H1 (cell line): ENCODE data around the gene VWF. TPM values are rescaled to one million over a fixed set of nuclear protein-coding genes. Genes with fewer than 3 reads are reported as not detected.

Experiments
- CTCF ChIA-PET: fragments of 300-600 bp; sonication (Branson Sonifier 250); formaldehyde crosslinking; loops from one replicate; lab custom pipeline; 2021; ENCODE audit not compliant: partially characterized antibody; lab: Charles Lee
- POLR2A ChIA-PET: fragments of 300-600 bp; sonication (Branson Sonifier 250); formaldehyde crosslinking; loops from one replicate; lab custom pipeline; 2021; ENCODE audit warnings: inconsistent platforms; ENCODE audit not compliant: partially characterized antibody; lab: Charles Lee
- DNase-seq, 2 experiments: peaks; one replicate each; pipeline versions ENCODE4 v3.0.0 to v3.0.0-alpha.2; 2010 to 2022; ENCODE audit warnings: low spot score in 2 of 2, low read depth in 1 of 2, mixed read lengths in 1 of 2
- FAIRE-seq: peaks from 2 replicates; lab custom pipeline; 2011; peaks lifted over from hg19 to GRCh38; lab: Jason Lieb, UNC
- H2AFZ ChIP-seq: 2 replicates; pipeline ENCODE4 v1.8.1; 2012; ENCODE audit warnings: low read length, inconsistent platforms
- H2AK5ac ChIP-seq: 2 replicates; pipeline ENCODE4 v1.6.1; 2013; ENCODE audit warnings: low read depth, low read length
- H2BK120ac ChIP-seq: replicated peaks from 2 replicates; pipeline ENCODE3; 2013; ENCODE audit warnings: low read depth, low read length, inconsistent platforms
- H2BK12ac ChIP-seq: 2 replicates; pipeline ENCODE4 v1.6.1; 2013; ENCODE audit warnings: low read depth, low read length
- H2BK15ac ChIP-seq: 2 replicates; pipeline ENCODE4 v1.6.1; 2013; ENCODE audit warnings: low read length
- H2BK20ac ChIP-seq: 2 replicates; pipeline ENCODE4 v1.6.1; 2013; ENCODE audit warnings: low read length
- H2BK5ac ChIP-seq: 2 replicates; pipeline ENCODE4 v1.6.1; 2013; ENCODE audit warnings: low read depth, low read length
- H3K14ac ChIP-seq: 2 replicates; pipeline ENCODE4 v1.6.1; 2013; ENCODE audit warnings: inconsistent platforms; ENCODE audit not compliant: insufficient read length
- H3K18ac ChIP-seq: 2 replicates; pipeline ENCODE4 v1.6.1; 2013; ENCODE audit warnings: low read length; ENCODE audit errors: extremely low read depth
- H3K23ac ChIP-seq: 2 replicates; pipeline ENCODE4 v1.6.1; 2013; ENCODE audit warnings: inconsistent platforms; ENCODE audit not compliant: insufficient read length
- H3K23me2 ChIP-seq: 2 replicates; pipeline ENCODE4 v1.6.1; 2013; ENCODE audit warnings: low read depth, low read length
- H3K27ac ChIP-seq: 2 replicates; pipeline ENCODE4 v1.6.1; 2011; ENCODE audit warnings: low read depth, low read length, inconsistent platforms
- H3K27me3 ChIP-seq, 4 experiments: replicated peaks in 1 of 4; 1 replicate in 1 of 4; 2 replicates in 3 of 4; pipeline versions ENCODE4 v1.6.1 to v1.8.1; 2011 to 2013; ENCODE audit warnings: low read length in 3 of 4, mild to moderate bottlenecking in 3 of 4, inconsistent platforms in 2 of 4, mixed read lengths in 2 of 4, moderate library complexity in 1 of 4; ENCODE audit not compliant: control insufficient read depth in 3 of 4, insufficient read depth in 3 of 4; ENCODE audit errors: extremely low read depth in 1 of 4
- H3K36me3 ChIP-seq, 4 experiments: 2 replicates each; pipeline versions ENCODE4 v1.6.1 to v1.8.1; 2011 to 2013; ENCODE audit warnings: mild to moderate bottlenecking in 4 of 4, low read length in 3 of 4, moderate library complexity in 2 of 4, control low read depth in 1 of 4, inconsistent platforms in 1 of 4; ENCODE audit not compliant: insufficient read depth in 4 of 4, control insufficient read depth in 2 of 4
- H3K4ac ChIP-seq: replicated peaks from 2 replicates; pipeline ENCODE3; 2013; ENCODE audit warnings: low read length, low read depth, mixed read lengths, inconsistent platforms; ENCODE audit not compliant: insufficient read length
- H3K4me1 ChIP-seq, 4 experiments: replicated peaks in 1 of 4; 1 replicate in 1 of 4; 2 replicates in 3 of 4; pipeline versions ENCODE4 v1.6.1 to v1.8.1; 2011 to 2013; ENCODE audit warnings: low read length in 3 of 4, inconsistent platforms in 2 of 4, mixed read lengths in 1 of 4; ENCODE audit not compliant: insufficient read depth in 4 of 4, control insufficient read depth in 3 of 4
- H3K4me2 ChIP-seq, 2 experiments: 2 replicates each; pipeline versions ENCODE4 v1.6.1 to v1.8.1; 2011 to 2013; ENCODE audit warnings: low read depth in 2 of 2, low read length in 2 of 2, control low read depth in 1 of 2, inconsistent platforms in 1 of 2, mild to moderate bottlenecking in 1 of 2; ENCODE audit not compliant: insufficient read depth in 1 of 2
- H3K4me3 ChIP-seq, 4 experiments: fragments of 200-600, 300-600 bp in 1 of 4; sonication (generic), shearing (Covaris generic), sonication (Bioruptor Twin) in 1 of 4; 2 replicates each; pipeline versions ENCODE4 v1.5.1 to v1.8.1; 2011 to 2016; ENCODE audit warnings: low read length in 4 of 4, low read depth in 3 of 4, control low read depth in 2 of 4, inconsistent platforms in 2 of 4, mild to moderate bottlenecking in 2 of 4, mixed read lengths in 1 of 4, moderate library complexity in 1 of 4; ENCODE audit not compliant: insufficient read depth in 2 of 4; ENCODE audit errors: extremely low read depth in 1 of 4
- H3K56ac ChIP-seq: replicated peaks from 2 replicates; pipeline ENCODE3; 2013; ENCODE audit warnings: low read depth, mild to moderate bottlenecking, mixed read lengths, low read length, inconsistent platforms; ENCODE audit not compliant: insufficient read length
- H3K79me1 ChIP-seq: 2 replicates; pipeline ENCODE4 v1.6.1; 2013; ENCODE audit warnings: low read depth, low read length, control low read depth
- H3K79me2 ChIP-seq, 2 experiments: 2 replicates each; pipeline versions ENCODE4 v1.6.1 to v1.8.1; 2012 to 2013; ENCODE audit warnings: low read length in 2 of 2, mild to moderate bottlenecking in 2 of 2, inconsistent platforms in 1 of 2; ENCODE audit not compliant: insufficient read depth in 2 of 2, control insufficient read depth in 1 of 2
- H3K9ac ChIP-seq, 4 experiments: replicated peaks in 1 of 4; 1 replicate in 1 of 4; 2 replicates in 3 of 4; pipeline versions ENCODE4 v1.6.1 to v1.8.1; 2011 to 2013; ENCODE audit warnings: low read depth in 3 of 4, low read length in 3 of 4, control low read depth in 2 of 4, mild to moderate bottlenecking in 2 of 4, moderate library complexity in 2 of 4, inconsistent platforms in 1 of 4; ENCODE audit errors: extremely low read depth in 1 of 4
- H3K9me3 ChIP-seq, 2 experiments: 2 replicates each; pipeline versions ENCODE4 v1.6.1 to v1.8.1; 2012 to 2013; ENCODE audit warnings: mild to moderate bottlenecking in 2 of 2, moderate library complexity in 2 of 2, control low read depth in 1 of 2, inconsistent platforms in 1 of 2, low read depth in 1 of 2, low read length in 1 of 2, mixed read lengths in 1 of 2; ENCODE audit not compliant: insufficient read depth in 2 of 2
- H4K20me1 ChIP-seq, 2 experiments: replicated peaks in 1 of 2; 2 replicates each; pipeline versions ENCODE3 to v1.8.1; 2011 to 2013; ENCODE audit warnings: inconsistent platforms in 2 of 2, low read length in 2 of 2, mild to moderate bottlenecking in 1 of 2; ENCODE audit not compliant: insufficient read depth in 2 of 2, control insufficient read depth in 1 of 2
- H4K5ac ChIP-seq: 2 replicates; pipeline ENCODE4 v1.6.1; 2013; ENCODE audit warnings: low read length, low read depth, mixed read lengths, inconsistent platforms; ENCODE audit not compliant: insufficient read length
- H4K8ac ChIP-seq: 2 replicates; pipeline ENCODE4 v1.8.0; 2013; ENCODE audit warnings: mild to moderate bottlenecking, moderate library complexity, low read length, inconsistent platforms; ENCODE audit not compliant: insufficient read depth; ENCODE audit errors: extremely low read depth
- H4K91ac ChIP-seq: replicated peaks from 2 replicates; pipeline ENCODE3; 2013; ENCODE audit warnings: low read length, mixed read lengths, inconsistent platforms; ENCODE audit not compliant: insufficient read length
- ASH2L ChIP-seq: fragments of 200-600, 300-600 bp; sonication (generic); IDR thresholded peaks from one replicate; pipeline ENCODE4 v1.7.1; 2017; ENCODE audit warnings: low read length
- CBX5 ChIP-seq: fragments of 300-800, 300-1000 bp; sonication (generic); IDR thresholded peaks from 2 replicates; pipeline ENCODE4 v1.7.1; 2016; ENCODE audit warnings: antibody characterized with exemption, low read length, low read depth
- CREB1 ChIP-seq: IDR thresholded peaks from 2 replicates; pipeline ENCODE4 v1.6.1; 2012; ENCODE audit warnings: inconsistent platforms
- EGR1 ChIP-seq: IDR thresholded peaks from 2 replicates; pipeline ENCODE4 v1.6.1; 2011; ENCODE audit warnings: low read depth, low read length, borderline replicate concordance
- EP300 ChIP-seq, 2 experiments: IDR thresholded peaks; 1 replicate in 1 of 2; 2 replicates in 1 of 2; pipeline ENCODE4 v1.6.1; 2011 to 2012; ENCODE audit warnings: low read depth in 2 of 2, low read length in 2 of 2, mild to moderate bottlenecking in 2 of 2, borderline replicate concordance in 1 of 2, inconsistent platforms in 1 of 2, moderate library complexity in 1 of 2
- GABPA ChIP-seq: IDR thresholded peaks from 2 replicates; pipeline ENCODE4 v1.6.1; 2011; ENCODE audit warnings: mild to moderate bottlenecking, low read length, moderate library complexity, borderline replicate concordance; ENCODE audit not compliant: insufficient read depth
- JUN ChIP-seq: IDR thresholded peaks from 2 replicates; pipeline ENCODE4 v1.6.1; 2011; ENCODE audit warnings: low read depth, mild to moderate bottlenecking, improper control_type of control experiment, low read length
- KDM4A ChIP-seq: IDR thresholded peaks from one replicate; pipeline ENCODE4 v1.7.1; 2012; ENCODE audit warnings: low read depth, mild to moderate bottlenecking, moderate library complexity, low read length, inconsistent platforms; ENCODE audit not compliant: severe bottlenecking
- RBBP5 ChIP-seq: IDR thresholded peaks from 2 replicates; pipeline ENCODE4 v1.7.1; 2012; ENCODE audit warnings: low read depth, mild to moderate bottlenecking, inconsistent platforms, low read length, moderate library complexity, borderline replicate concordance
- RNF2 ChIP-seq: fragments of 200-900, 300-1000 bp; sonication (generic); IDR thresholded peaks from 2 replicates; pipeline ENCODE4 v1.7.1; 2016; ENCODE audit warnings: borderline replicate concordance, low read depth, mild to moderate bottlenecking, antibody characterized with exemption, low read length; ENCODE audit not compliant: poor library complexity, severe bottlenecking; ENCODE audit errors: missing control alignments
- WGBS, 2 experiments: shearing (Covaris generic) in 1 of 2; methylation state at CpG; one replicate each; pipeline versions ENCODE4 v1.1.6 to v1.1.7; 2013 to 2015; ENCODE audit warnings: low lambda C conversion rate in 2 of 2, mixed read lengths in 2 of 2, inconsistent platforms in 1 of 2, low coverage in 1 of 2, missing lambda C conversion rate in 1 of 2; ENCODE audit not compliant: insufficient replicate concordance in 2 of 2, insufficient coverage in 1 of 2, insufficient read length in 1 of 2; ENCODE audit errors: extremely low coverage in 1 of 2, missing lambda C conversion rate in 1 of 2; 5-methylcytosine and 5-hydroxymethylcytosine counted together
- polyA plus RNA-seq, 7 experiments: library from polyadenylated mRNA; depleted of rRNA in 3 of 7; stranded (reverse) in 5 of 7; unstranded in 2 of 7; fragments of >200 nt in 5 of 7; fragments of 200-250 nt in 2 of 7; gene quantifications; 1 replicate in 5 of 7; 2 replicates in 1 of 7; 4 replicates in 1 of 7; pipeline versions ENCODE4 v1.2.1 to v1.2.3, GENCODE V29; 2011 to 2013; ENCODE audit warnings: missing spikeins in 2 of 7, mixed read lengths in 2 of 7
- total RNA-seq: library from RNA; stranded (reverse); fragmentation: NEBNext Ultra II Directional; extraction: Animal tissue kit (Norgen Biotek cat#: 25700); gene quantifications from 2 replicates; pipeline ENCODE4 v1.2.1, GENCODE V29; 2021
- TF ChIP-seq, protein P1 (sequence below): IDR thresholded peaks from 2 replicates; pipeline ENCODE4 v1.6.1; 2012; ENCODE audit warnings: inconsistent platforms

VWF gene
- total and polyA plus RNA-seq, 2 of the 8 experiments (the other 6 are each of a cell fraction or from before 2014, with no cell fraction given) = 0.39 to 0.60 TPM

GRCh38 chr12:6047249-6048237 lies 76.9 kb downstream of the VWF start:
- DNase-seq (no peak), FAIRE-seq (no peak)
- Histone ChIP-seq H3K56ac (no peak overlapping the region), H3K27me3 (no peaks in the 10 kb centered on the region), H3K4me1 (no peaks in the 10 kb centered on the region), H2BK12ac (no peak overlapping the region), H3K4ac (no peak overlapping the region), H3K9me3 (no peaks in the 10 kb centered on the region), H3K4me2 (no peak overlapping the region), H2AK5ac (no peak overlapping the region), H3K27ac (no peak overlapping the region), H4K5ac (no peak overlapping the region), H3K18ac (no peak overlapping the region), H3K4me3 (no peak overlapping the region), H2AFZ (no peak overlapping the region), H2BK120ac (no peak overlapping the region), H3K23me2 (no peaks in the 10 kb centered on the region), H2BK15ac (no peak overlapping the region), H3K14ac (no peak overlapping the region), H3K9ac (no peak overlapping the region), H4K8ac (no peak overlapping the region), H2BK5ac (no peak overlapping the region), H3K23ac (no peak overlapping the region), H4K91ac (no peak overlapping the region), H2BK20ac (no peak overlapping the region), H3K36me3 (no peaks in the 10 kb centered on the region), H4K20me1 (no peaks in the 10 kb centered on the region), H3K79me1 (no peaks in the 10 kb centered on the region), H3K79me2 (no peaks in the 10 kb centered on the region)
- ChIA-PET CTCF (interaction anchor here (0.9 to 20.0 kb wide), 5 partner anchors 8 to 237 kb away, joined by 3 to 412 read pairs (median 4); no protein-coding TSS in a partner anchor), POLR2A (no interaction called here)
- WGBS, 2 experiments = 81% methylated on average over 13 of the region's 13 CpGs; no CpG with 5 or more reads in 1 of the 2 experiments
- TF ChIP-seq RNF2 (no peak), ASH2L (no peak), GABPA (no peak), CBX5 (no peak), EP300 (IDR thresholded peaks at IDR 0.05; ENCODE audit: borderline replicate concordance in 1 of 2, low read depth in 2 of 2, low read length in 2 of 2) (no peak), KDM4A (no peak), RBBP5 (no peak), CREB1 (no peak), EGR1 (no peak), JUN (no peak)
- TF ChIP-seq, protein P1, sequence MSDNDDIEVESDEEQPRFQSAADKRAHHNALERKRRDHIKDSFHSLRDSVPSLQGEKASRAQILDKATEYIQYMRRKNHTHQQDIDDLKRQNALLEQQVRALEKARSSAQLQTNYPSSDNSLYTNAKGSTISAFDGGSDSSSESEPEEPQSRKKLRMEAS = no peak
